ENCODE data around the gene CITED2. TPM values are rescaled to one million over a fixed set of nuclear protein-coding genes. Genes with fewer than 3 reads are reported as not detected.

Gene CITED2
- total RNA-seq (100 to 1,000 TPM; 164 to 350 (median 215) TPM), polyA plus RNA-seq (100 to 1,000 TPM; 304 to 329 TPM)
- long read RNA-seq, donor 1, partial matches to known transcripts = 0 of 9 reads
- long read RNA-seq, donor 1, other reads (novel, unspliced or antisense) = 9 of 9 reads
- long read RNA-seq, donor 2, transcript CITED2-201 (2 exons, 2,354 nt) = major isoform, 40 of 40 reads
- long read RNA-seq, donor 2, partial matches to known transcripts = 0 of 40 reads
- long read RNA-seq, donor 2, other reads (novel, unspliced or antisense) = 0 of 40 reads
- long read RNA-seq, donor 3, transcript CITED2-201 (2 exons, 2,354 nt) = major isoform, 7 of 13 reads
- long read RNA-seq, donor 3, partial matches to known transcripts = 6 of 13 reads
- long read RNA-seq, donor 3, other reads (novel, unspliced or antisense) = 0 of 13 reads

GRCh38 chr6:139374357-139375225, at the start of gene CITED2:
Gene CITED2, minus strand, starts transcription at chr6:139374648. Its CDS starts 704 bp downstream, at chr6:139373944.
- DNase-seq = peak; percentile 94 to 96 (median 95)
- peak within 1 kb of the TSS; percentile 93 to 95 for H3K27ac ChIP-seq
- peaks cover 0 to 5% of the 10 kb centered on the region in 2 donors for H3K9me3 ChIP-seq
- H3K4me1 ChIP-seq (ENCODE audit: insufficient read depth) = peaks cover 6% of the 10 kb centered on the region
- TF ChIP-seq EP300 (IDR thresholded peaks at IDR 0.05) (no peak), POLR2A (IDR thresholded peaks at IDR 0.05) (peak; percentile 95)
- TF ChIP-seq, protein P1, sequence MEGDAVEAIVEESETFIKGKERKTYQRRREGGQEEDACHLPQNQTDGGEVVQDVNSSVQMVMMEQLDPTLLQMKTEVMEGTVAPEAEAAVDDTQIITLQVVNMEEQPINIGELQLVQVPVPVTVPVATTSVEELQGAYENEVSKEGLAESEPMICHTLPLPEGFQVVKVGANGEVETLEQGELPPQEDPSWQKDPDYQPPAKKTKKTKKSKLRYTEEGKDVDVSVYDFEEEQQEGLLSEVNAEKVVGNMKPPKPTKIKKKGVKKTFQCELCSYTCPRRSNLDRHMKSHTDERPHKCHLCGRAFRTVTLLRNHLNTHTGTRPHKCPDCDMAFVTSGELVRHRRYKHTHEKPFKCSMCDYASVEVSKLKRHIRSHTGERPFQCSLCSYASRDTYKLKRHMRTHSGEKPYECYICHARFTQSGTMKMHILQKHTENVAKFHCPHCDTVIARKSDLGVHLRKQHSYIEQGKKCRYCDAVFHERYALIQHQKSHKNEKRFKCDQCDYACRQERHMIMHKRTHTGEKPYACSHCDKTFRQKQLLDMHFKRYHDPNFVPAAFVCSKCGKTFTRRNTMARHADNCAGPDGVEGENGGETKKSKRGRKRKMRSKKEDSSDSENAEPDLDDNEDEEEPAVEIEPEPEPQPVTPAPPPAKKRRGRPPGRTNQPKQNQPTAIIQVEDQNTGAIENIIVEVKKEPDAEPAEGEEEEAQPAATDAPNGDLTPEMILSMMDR (IDR thresholded peaks at IDR 0.05) = peak in 2 of 3 donors; percentile 35 to 40
- intact Hi-C loops (cut with DNase I) = loop anchor here (2.0 to 10.0 kb wide), 18 partner anchors 70 to 1090 kb away; no protein-coding TSS in a partner anchor
- H3K36me3 ChIP-seq = no peaks in the 10 kb centered on the region
- peak within 1 kb of the TSS; percentile 96 for H3K4me3 ChIP-seq
- 0 to 1% (median 1%) methylated on average over 62 to 82 of the region's 82 CpGs for WGBS, 3 donors
- no peaks in the 10 kb centered on the region for H3K27me3 ChIP-seq

- DNase-seq = no peak
- Histone ChIP-seq H3K27ac (no peak overlapping the region), H3K36me3 (no peaks in the 10 kb centered on the region), H3K4me3 (no peak overlapping the region), H3K9me3 (no peaks in the 10 kb centered on the region), H3K27me3 (no peaks in the 10 kb centered on the region), H3K4me1 (ENCODE audit: insufficient read depth) (no peaks in the 10 kb centered on the region)
- TF ChIP-seq, protein P1 (IDR thresholded peaks at IDR 0.05) = no peak
- no peak for TF ChIP-seq EP300 (IDR thresholded peaks at IDR 0.05)
- no peak for TF ChIP-seq POLR2A (IDR thresholded peaks at IDR 0.05)
- WGBS, 3 donors = 81 to 97% (median 95%) methylated on average over 6 of the region's 6 CpGs
- intact Hi-C loops (cut with DNase I) = no loop called here
Observed at GRCh38 chr6:139423037-139423703, 48.7 kb upstream of the CITED2 start.

GRCh38 chr6:139422105-139423036, 47.9 kb upstream of the CITED2 start:
- H3K9me3 ChIP-seq = no peaks in the 10 kb centered on the region
- TF ChIP-seq EP300 (IDR thresholded peaks at IDR 0.05) (no peak), POLR2A (IDR thresholded peaks at IDR 0.05) (no peak)
- TF ChIP-seq, protein P1 (IDR thresholded peaks at IDR 0.05) = no peak
- 83 to 84% (median 84%) methylated on average over 9 of the region's 9 CpGs for WGBS, 3 donors
- no peaks in the 10 kb centered on the region for H3K36me3 ChIP-seq
- no peak overlapping the region for H3K4me3 ChIP-seq
- no peak for DNase-seq
- no peaks in the 10 kb centered on the region for H3K27me3 ChIP-seq
- no peaks in the 10 kb centered on the region for H3K4me1 ChIP-seq (ENCODE audit: insufficient read depth)
- H3K27ac ChIP-seq = no peak overlapping the region
- intact Hi-C loops (cut with DNase I) = no loop called here

All from ovary (tissue), 10 donors.